Esophagus muscularis mucosa (tissue), 4 donors: ENCODE data around the gene TAS2R13. TPM values are rescaled to one million over a fixed set of nuclear protein-coding genes. Genes with fewer than 3 reads are reported as not detected.

Experiments
- DNase-seq: peaks from one replicate; pipeline ENCODE4 v3.0.0-alpha.2; 2017; ENCODE audit errors: extremely low spot score
- H3K27ac ChIP-seq, 4 donors: fragments of 200-600 bp; sonication (generic); replicated peaks in 1 of 4; 1 replicate in 3 of 4; 2 replicates in 1 of 4; pipeline ENCODE4 v1.5.1; 2016 to 2019; ENCODE audit warnings: mild to moderate bottlenecking in 1 of 4
- H3K27me3 ChIP-seq, 4 donors: fragments of 200-600 bp; sonication (generic); one replicate each; pipeline versions ENCODE4 v1.5.1 to v1.6.0; 2016 to 2019
- H3K36me3 ChIP-seq, 4 donors: fragments of 200-600 bp; sonication (generic); one replicate each; pipeline ENCODE4 v1.5.1; 2016 to 2019
- H3K4me1 ChIP-seq, 4 donors: fragments of 200-600 bp; sonication (generic); one replicate each; pipeline ENCODE4 v1.5.1; 2016 to 2019
- H3K4me3 ChIP-seq, 4 donors: fragments of 200-600 bp; sonication (generic); 1 replicate in 2 of 4; 2 replicates in 2 of 4; pipeline ENCODE4 v1.5.1; 2016 to 2019; ENCODE audit warnings: mild to moderate bottlenecking in 4 of 4, moderate library complexity in 1 of 4
- H3K9me3 ChIP-seq, 4 donors: fragments of 200-600 bp; sonication (generic); 1 replicate in 3 of 4; 2 replicates in 1 of 4; pipeline ENCODE4 v1.5.1; 2016 to 2019
- CTCF ChIP-seq, 3 experiments: fragments of 200-600 bp in 2 of 3; fragments of 450-650 bp in 1 of 3; sonication (generic) in 2 of 3; IDR thresholded peaks; one replicate each; pipeline ENCODE4 v1.5.1; 2017 to 2019; ENCODE audit warnings: antibody characterized with exemption in 3 of 3, mild to moderate bottlenecking in 2 of 3, moderate library complexity in 1 of 3
- EP300 ChIP-seq: sonication (generic); formaldehyde crosslinking; IDR thresholded peaks from one replicate; pipeline ENCODE4 v1.6.1; 2017; ENCODE audit warnings: antibody characterized with exemption
- POLR2A ChIP-seq: fragments of 450-650 bp; IDR thresholded peaks from one replicate; pipeline ENCODE4 v1.6.1; 2017; ENCODE audit warnings: antibody characterized with exemption, moderate library complexity, mild to moderate bottlenecking, low read depth
- POLR2AphosphoS5 ChIP-seq, 2 donors: sonication (generic); formaldehyde crosslinking; IDR thresholded peaks; one replicate each; pipeline ENCODE4 v1.6.1; 2017; ENCODE audit warnings: antibody characterized with exemption in 2 of 2
- WGBS: methylation state at CpG from one replicate; pipeline ENCODE4 v1.1.5; 2018; 5-methylcytosine and 5-hydroxymethylcytosine counted together
- intact Hi-C: fragments of 100-400 bp; cut with DNase I; formaldehyde crosslinking; loops from one replicate; pipeline ENCODE4 v1.15.1; 2023
- total RNA-seq, 4 donors: library from RNA; depleted of rRNA; stranded (reverse); fragments of >200 nt; gene quantifications; one replicate each; pipeline versions ENCODE4 v1.1.0 to v1.2.1, GENCODE V29; 2016

Gene TAS2R13
- total RNA-seq, 4 donors from 2014 or later, result 0.52 to 1.7 (median 0.80) TPM

GRCh38 chr12:10873378-10873777 lies 36.0 kb downstream of the TAS2R13 start:
- no peak for TF ChIP-seq POLR2A
- no peak for TF ChIP-seq POLR2AphosphoS5 (IDR thresholded peaks at IDR 0.05)
- intact Hi-C loops, result no loop called here
- no peak overlapping the region for H3K27ac ChIP-seq
- no peaks in the 10 kb centered on the region for H3K27me3 ChIP-seq
- 63% methylated on average over 2 of the region's 2 CpGs for WGBS
- H3K4me3 ChIP-seq, result no peak overlapping the region
- DNase-seq, result no peak
- H3K36me3 ChIP-seq, result peaks cover 0 to 22% (median 7%) of the 10 kb centered on the region in 4 donors
- H3K4me1 ChIP-seq, result no peaks in the 10 kb centered on the region
- H3K9me3 ChIP-seq, result no peaks in the 10 kb centered on the region

GRCh38 chr12:10867381-10867780 lies 42.0 kb downstream of the TAS2R13 start:
- H3K4me1 ChIP-seq, result no peaks in the 10 kb centered on the region
- WGBS, result 76% methylated on average over 2 of the region's 2 CpGs
- peaks cover 0 to 10% (median 5%) of the 10 kb centered on the region in 4 donors for H3K9me3 ChIP-seq
- no peaks in the 10 kb centered on the region for H3K27me3 ChIP-seq
- TF ChIP-seq CTCF (IDR thresholded peaks at IDR 0.05) (no peak), POLR2AphosphoS5 (IDR thresholded peaks at IDR 0.05) (no peak), POLR2A (no peak), EP300 (no peak)
- H3K27ac ChIP-seq, result no peak overlapping the region
- intact Hi-C loops, result no loop called here
- no peak for DNase-seq
- H3K4me3 ChIP-seq, result no peak overlapping the region
- H3K36me3 ChIP-seq, result no peaks in the 10 kb centered on the region

GRCh38 chr12:10863512-10864218 lies 45.7 kb downstream of the TAS2R13 start:
- H3K9me3 ChIP-seq, result peaks cover 0 to 15% (median 13%) of the 10 kb centered on the region in 4 donors
- TF ChIP-seq CTCF (IDR thresholded peaks at IDR 0.05), result no peak
- H3K4me1 ChIP-seq, result no peaks in the 10 kb centered on the region
- peaks cover 0 to 8% (median 5%) of the 10 kb centered on the region in 4 donors for H3K36me3 ChIP-seq
- H3K27me3 ChIP-seq, result no peaks in the 10 kb centered on the region
- intact Hi-C loops, result no loop called here
- 86% methylated on average over 2 of the region's 2 CpGs for WGBS
- H3K4me3 ChIP-seq, result no peak overlapping the region
- no peak for DNase-seq
- H3K27ac ChIP-seq, result no peak overlapping the region

- no peaks in the 10 kb centered on the region for H3K4me1 ChIP-seq
- 85% methylated on average over 2 of the region's 2 CpGs for WGBS
These were observed 48.0 kb downstream of the TAS2R13 start for GRCh38 chr12:10861366-10861765.

More at GRCh38 chr12:10861366-10861765, 48.0 kb downstream of the TAS2R13 start:
- Histone ChIP-seq H3K27me3 (no peaks in the 10 kb centered on the region), H3K4me3 (no peak overlapping the region), H3K27ac (no peak overlapping the region), H3K9me3 (peaks cover 0 to 15% (median 13%) of the 10 kb centered on the region in 4 donors), H3K36me3 (peaks cover 0 to 17% (median 10%) of the 10 kb centered on the region in 4 donors)
- intact Hi-C loops, result no loop called here
- TF ChIP-seq CTCF (IDR thresholded peaks at IDR 0.05), result no peak
- no peak for TF ChIP-seq EP300
- TF ChIP-seq POLR2AphosphoS5 (IDR thresholded peaks at IDR 0.05), result no peak
- TF ChIP-seq POLR2A, result no peak
- no peak for DNase-seq

Other genes with a start within 250 kb of the TAS2R13 start
- 1 to 10 TPM in 1 of 4 donors, under 1 TPM in 1, not detected in 2; 0.50 to 1.2 TPM for gene STYK1, start 235.5 kb downstream of the TAS2R13 start, total RNA-seq
- 100 to 1,000 TPM; 406 to 604 (median 588) TPM for gene YBX3, start 186.2 kb downstream of the TAS2R13 start, total RNA-seq
- not detected for gene TAS2R7, start 106.9 kb downstream of the TAS2R13 start, total RNA-seq
- not detected for gene TAS2R8, start 102.3 kb downstream of the TAS2R13 start, total RNA-seq
- gene TAS2R9, start 99.4 kb downstream of the TAS2R13 start, total RNA-seq, result not detected
- gene TAS2R10, start 83.2 kb downstream of the TAS2R13 start, total RNA-seq, result under 1 TPM in 2 of 4 donors, not detected in 2; 0.40 to 0.42 TPM
- gene PRR4, start 60.1 kb downstream of the TAS2R13 start, total RNA-seq, result 1 to 10 TPM in 3 of 4 donors, not detected in 1; 1.0 to 2.1 (median 1.6) TPM
- 10 to 100 TPM; 11.0 to 17.0 (median 12.6) TPM for gene PRH1, start 25.3 kb downstream of the TAS2R13 start, total RNA-seq
- gene PRH2, start 19.7 kb upstream of the TAS2R13 start, total RNA-seq, result not detected
- 1 to 10 TPM; 1.5 to 3.3 (median 1.6) TPM for gene TAS2R14, start 29.7 kb upstream of the TAS2R13 start, total RNA-seq
- 1 to 10 TPM in 3 of 4 donors, under 1 TPM in 1; 0.99 to 4.2 (median 1.3) TPM for gene TAS2R50, start 77.3 kb upstream of the TAS2R13 start, total RNA-seq
- gene TAS2R20, start 88.7 kb upstream of the TAS2R13 start, total RNA-seq, result 1 to 10 TPM in 3 of 4 donors, under 1 TPM in 1; 0.78 to 4.6 (median 1.3) TPM
- 1 to 10 TPM; 1.4 to 8.3 (median 2.6) TPM for gene TAS2R19, start 113.1 kb upstream of the TAS2R13 start, total RNA-seq
- gene TAS2R31, start 121.8 kb upstream of the TAS2R13 start, total RNA-seq, result 1 to 10 TPM; 1.1 to 3.3 (median 2.2) TPM
- gene TAS2R46, start 152.7 kb upstream of the TAS2R13 start, total RNA-seq, result 1 to 10 TPM in 1 of 4 donors, not detected in 3; 1.1 TPM
- 1 to 10 TPM in 2 of 4 donors, under 1 TPM in 2; 0.39 to 1.3 (median 0.87) TPM for gene TAS2R43, start 182.8 kb upstream of the TAS2R13 start, total RNA-seq
- 1 to 10 TPM; 1.5 to 5.8 (median 2.1) TPM for gene TAS2R30, start 225.1 kb upstream of the TAS2R13 start, total RNA-seq